ENCODE results near the gene FBXL3.

The FBXL3 gene

DNA sequence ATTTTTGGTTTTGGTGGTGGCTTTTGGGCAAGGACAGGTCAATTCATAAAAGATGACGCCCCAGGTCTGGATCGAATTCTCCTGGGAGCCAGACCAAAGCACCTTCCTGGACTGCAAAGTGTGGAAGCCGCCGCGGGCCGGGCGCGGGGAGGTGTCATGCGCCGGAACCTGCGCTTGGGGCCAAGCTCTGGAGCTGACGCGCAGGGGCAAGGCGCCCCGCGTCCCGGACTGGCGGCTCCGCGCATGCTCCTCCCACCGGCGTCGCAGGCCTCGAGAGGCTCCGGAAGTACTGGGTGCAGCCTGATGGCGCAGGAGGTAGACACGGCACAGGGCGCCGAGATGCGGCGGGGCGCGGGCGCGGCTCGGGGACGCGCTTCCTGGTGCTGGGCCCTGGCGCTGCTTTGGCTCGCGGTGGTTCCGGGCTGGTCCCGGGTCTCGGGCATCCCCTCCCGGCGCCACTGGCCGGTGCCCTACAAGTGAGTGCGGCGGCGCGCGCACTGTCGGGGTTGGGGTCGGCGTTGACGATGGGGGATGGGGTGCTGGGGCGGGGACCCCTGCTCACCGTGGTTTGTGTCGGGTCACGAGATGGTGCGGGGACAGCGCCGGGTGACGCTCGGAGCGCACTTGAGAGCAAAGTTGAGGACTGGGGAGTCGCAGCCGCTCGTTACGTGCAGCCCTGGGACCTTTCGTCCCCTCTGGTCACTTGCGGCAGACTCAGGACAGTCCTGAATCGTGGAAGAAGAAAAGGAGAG lies 35.0 kb downstream of the FBXL3 start, which contains the start of gene CLN5 (continued):
- TF ChIP-seq, protein P1, sequence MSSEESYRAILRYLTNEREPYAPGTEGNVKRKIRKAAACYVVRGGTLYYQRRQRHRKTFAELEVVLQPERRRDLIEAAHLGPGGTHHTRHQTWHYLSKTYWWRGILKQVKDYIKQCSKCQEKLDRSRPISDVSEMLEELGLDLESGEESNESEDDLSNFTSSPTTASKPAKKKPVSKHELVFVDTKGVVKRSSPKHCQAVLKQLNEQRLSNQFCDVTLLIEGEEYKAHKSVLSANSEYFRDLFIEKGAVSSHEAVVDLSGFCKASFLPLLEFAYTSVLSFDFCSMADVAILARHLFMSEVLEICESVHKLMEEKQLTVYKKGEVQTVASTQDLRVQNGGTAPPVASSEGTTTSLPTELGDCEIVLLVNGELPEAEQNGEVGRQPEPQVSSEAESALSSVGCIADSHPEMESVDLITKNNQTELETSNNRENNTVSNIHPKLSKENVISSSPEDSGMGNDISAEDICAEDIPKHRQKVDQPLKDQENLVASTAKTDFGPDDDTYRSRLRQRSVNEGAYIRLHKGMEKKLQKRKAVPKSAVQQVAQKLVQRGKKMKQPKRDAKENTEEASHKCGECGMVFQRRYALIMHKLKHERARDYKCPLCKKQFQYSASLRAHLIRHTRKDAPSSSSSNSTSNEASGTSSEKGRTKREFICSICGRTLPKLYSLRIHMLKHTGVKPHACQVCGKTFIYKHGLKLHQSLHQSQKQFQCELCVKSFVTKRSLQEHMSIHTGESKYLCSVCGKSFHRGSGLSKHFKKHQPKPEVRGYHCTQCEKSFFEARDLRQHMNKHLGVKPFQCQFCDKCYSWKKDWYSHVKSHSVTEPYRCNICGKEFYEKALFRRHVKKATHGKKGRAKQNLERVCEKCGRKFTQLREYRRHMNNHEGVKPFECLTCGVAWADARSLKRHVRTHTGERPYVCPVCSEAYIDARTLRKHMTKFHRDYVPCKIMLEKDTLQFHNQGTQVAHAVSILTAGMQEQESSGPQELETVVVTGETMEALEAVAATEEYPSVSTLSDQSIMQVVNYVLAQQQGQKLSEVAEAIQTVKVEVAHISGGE (tag by site-specific recombination; conservative IDR thresholded peaks at IDR 0.05; ENCODE audit: low read depth): peak; percentile 63
- TF ChIP-seq, protein P2, sequence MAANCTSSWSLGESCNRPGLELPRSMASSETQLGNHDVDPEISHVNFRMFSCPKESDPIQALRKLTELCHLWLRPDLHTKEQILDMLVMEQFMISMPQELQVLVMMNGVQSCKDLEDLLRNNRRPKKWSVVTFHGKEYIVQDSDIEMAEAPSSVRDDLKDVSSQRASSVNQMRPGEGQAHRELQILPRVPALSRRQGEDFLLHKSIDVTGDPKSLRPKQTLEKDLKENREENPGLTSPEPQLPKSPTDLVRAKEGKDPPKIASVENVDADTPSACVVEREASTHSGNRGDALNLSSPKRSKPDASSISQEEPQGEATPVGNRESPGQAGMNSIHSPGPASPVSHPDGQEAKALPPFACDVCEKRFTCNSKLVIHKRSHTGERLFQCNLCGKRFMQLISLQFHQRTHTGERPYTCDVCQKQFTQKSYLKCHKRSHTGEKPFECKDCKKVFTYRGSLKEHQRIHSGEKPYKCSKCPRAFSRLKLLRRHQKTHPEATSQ (tag by site-specific recombination; IDR thresholded peaks at IDR 0.05): peak; percentile 49; the same call in 1 of the 2 replicates
- TF ChIP-seq ZNF501 (tag by site-specific recombination; IDR thresholded peaks at IDR 0.05) (peak; percentile 29; the same call in 1 of the 2 replicates), SP3 (tag by site-specific recombination; IDR thresholded peaks at IDR 0.05) (peak; percentile 16; the same call in 1 of the 2 replicates), GLIS2 (tag by site-specific recombination; IDR thresholded peaks at IDR 0.05) (peak; percentile 75), ZNF707 (tag by site-specific recombination; IDR thresholded peaks at IDR 0.05) (no peak), ZFP69B (tag by site-specific recombination; IDR thresholded peaks at IDR 0.05) (0 out of 2 replicates have a peak, but pooled peaks have one; percentile 34), KLF10 (tag by site-specific recombination; IDR thresholded peaks at IDR 0.05) (0 out of 2 replicates have a peak, but pooled peaks have one; percentile 10)
- TF ChIP-seq, protein P3, sequence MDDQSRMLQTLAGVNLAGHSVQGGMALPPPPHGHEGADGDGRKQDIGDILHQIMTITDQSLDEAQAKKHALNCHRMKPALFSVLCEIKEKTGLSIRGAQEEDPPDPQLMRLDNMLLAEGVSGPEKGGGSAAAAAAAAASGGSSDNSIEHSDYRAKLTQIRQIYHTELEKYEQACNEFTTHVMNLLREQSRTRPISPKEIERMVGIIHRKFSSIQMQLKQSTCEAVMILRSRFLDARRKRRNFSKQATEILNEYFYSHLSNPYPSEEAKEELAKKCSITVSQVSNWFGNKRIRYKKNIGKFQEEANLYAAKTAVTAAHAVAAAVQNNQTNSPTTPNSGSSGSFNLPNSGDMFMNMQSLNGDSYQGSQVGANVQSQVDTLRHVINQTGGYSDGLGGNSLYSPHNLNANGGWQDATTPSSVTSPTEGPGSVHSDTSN (CRISPR knock-in tag; IDR thresholded peaks at IDR 0.05): peak; percentile 91
- TF ChIP-seq, protein P4, sequence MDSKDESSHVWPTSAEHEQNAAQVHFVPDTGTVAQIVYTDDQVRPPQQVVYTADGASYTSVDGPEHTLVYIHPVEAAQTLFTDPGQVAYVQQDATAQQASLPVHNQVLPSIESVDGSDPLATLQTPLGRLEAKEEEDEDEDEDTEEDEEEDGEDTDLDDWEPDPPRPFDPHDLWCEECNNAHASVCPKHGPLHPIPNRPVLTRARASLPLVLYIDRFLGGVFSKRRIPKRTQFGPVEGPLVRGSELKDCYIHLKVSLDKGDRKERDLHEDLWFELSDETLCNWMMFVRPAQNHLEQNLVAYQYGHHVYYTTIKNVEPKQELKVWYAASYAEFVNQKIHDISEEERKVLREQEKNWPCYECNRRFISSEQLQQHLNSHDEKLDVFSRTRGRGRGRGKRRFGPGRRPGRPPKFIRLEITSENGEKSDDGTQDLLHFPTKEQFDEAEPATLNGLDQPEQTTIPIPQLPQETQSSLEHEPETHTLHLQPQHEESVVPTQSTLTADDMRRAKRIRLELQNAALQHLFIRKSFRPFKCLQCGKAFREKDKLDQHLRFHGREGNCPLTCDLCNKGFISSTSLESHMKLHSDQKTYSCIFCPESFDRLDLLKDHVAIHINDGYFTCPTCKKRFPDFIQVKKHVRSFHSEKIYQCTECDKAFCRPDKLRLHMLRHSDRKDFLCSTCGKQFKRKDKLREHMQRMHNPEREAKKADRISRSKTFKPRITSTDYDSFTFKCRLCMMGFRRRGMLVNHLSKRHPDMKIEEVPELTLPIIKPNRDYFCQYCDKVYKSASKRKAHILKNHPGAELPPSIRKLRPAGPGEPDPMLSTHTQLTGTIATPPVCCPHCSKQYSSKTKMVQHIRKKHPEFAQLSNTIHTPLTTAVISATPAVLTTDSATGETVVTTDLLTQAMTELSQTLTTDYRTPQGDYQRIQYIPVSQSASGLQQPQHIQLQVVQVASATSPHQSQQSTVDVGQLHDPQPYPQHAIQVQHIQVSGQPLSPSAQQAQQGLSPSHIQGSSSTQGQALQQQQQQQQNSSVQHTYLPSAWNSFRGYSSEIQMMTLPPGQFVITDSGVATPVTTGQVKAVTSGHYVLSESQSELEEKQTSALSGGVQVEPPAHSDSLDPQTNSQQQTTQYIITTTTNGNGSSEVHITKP (tag by site-specific recombination; IDR thresholded peaks at IDR 0.05): peak; percentile 20; the same call in 1 of the 2 replicates

DNA sequence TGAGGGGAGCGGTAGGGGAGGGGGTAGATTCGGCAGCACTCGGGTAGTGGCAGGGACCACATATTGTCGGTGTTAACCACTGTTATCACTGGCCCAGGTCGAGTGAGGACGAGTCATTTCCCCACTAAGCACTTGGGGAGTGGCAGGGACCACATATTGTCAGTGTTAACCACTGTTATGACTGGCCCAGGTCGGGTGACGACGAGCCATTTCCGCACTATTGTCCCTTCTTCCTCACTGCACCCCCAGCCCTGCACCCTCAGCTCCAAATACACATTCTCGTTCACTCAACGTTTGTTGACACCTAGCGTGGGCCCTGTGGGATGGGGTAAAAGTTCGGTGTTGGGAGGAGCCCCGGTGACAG lies 35.5 kb downstream of the FBXL3 start:
- Histone ChIP-seq H3K4me1 (ENCODE audit: control insufficient read depth, insufficient read depth, low read length) (no peaks in the 10 kb centered on the region), H3K27ac (ENCODE audit: extremely low read depth, low read depth, low read length) (no peak overlapping the region), H3K36me3 (ENCODE audit: control insufficient read depth in 2 of 2, insufficient read depth in 1 of 2, low read length in 2 of 2) (peaks cover 0 to 15% of the 10 kb centered on the region in 2 experiments; a peak in 1 of 3 replicates), H3K4me3 (ENCODE audit: low read depth, low read length) (peak overlapping the region; percentile 85), H3K9me3 (ENCODE audit: control insufficient read depth, insufficient read depth, low read depth, low read length) (no peaks in the 10 kb centered on the region)
- ChIA-PET POLR2A (interaction anchor here (1.2 kb wide), 1 partner anchor 106 kb away, joined by 3 read pairs; no protein-coding TSS in a partner anchor), CTCF (interaction anchor here (0.7 to 3.8 kb wide), 2 partner anchors 11 to 352 kb away, joined by 3 to 30 read pairs; no protein-coding TSS in a partner anchor)
- TF ChIP-seq ZNF837 (tag by site-specific recombination; IDR thresholded peaks at IDR 0.05) (no peak), TCF7L2 (IDR thresholded peaks at IDR 0.05; ENCODE audit: borderline replicate concordance, low read depth, low read length) (no peak), ZNF473 (tag by site-specific recombination; IDR thresholded peaks at IDR 0.05) (no peak), ZNF529 (tag by site-specific recombination; IDR thresholded peaks at IDR 0.05; ENCODE audit: insufficient replicate concordance) (no peak), ZNF184 (tag by site-specific recombination; IDR thresholded peaks at IDR 0.05) (no peak), ZNF549 (tag by site-specific recombination; IDR thresholded peaks at IDR 0.05) (no peak), MZF1 (tag by site-specific recombination; IDR thresholded peaks at IDR 0.05; ENCODE audit: borderline replicate concordance) (no peak), ZNF555 (tag by site-specific recombination; conservative IDR thresholded peaks at IDR 0.05) (no peak), ZNF37A (tag by site-specific recombination; IDR thresholded peaks at IDR 0.05) (no peak), ZNF350 (tag by site-specific recombination; IDR thresholded peaks at IDR 0.05) (no peak), KLF16 (tag by site-specific recombination; IDR thresholded peaks at IDR 0.05) (no peak), ZNF324 (tag by site-specific recombination; IDR thresholded peaks at IDR 0.05) (no peak), ZNF2 (tag by site-specific recombination; IDR thresholded peaks at IDR 0.05) (no peak), ZBTB20 (tag by site-specific recombination; IDR thresholded peaks at IDR 0.05) (no peak), ZNF76 (tag by site-specific recombination; IDR thresholded peaks at IDR 0.05; ENCODE audit: borderline replicate concordance, low read depth) (no peak)
- TF ChIP-seq, protein P5, sequence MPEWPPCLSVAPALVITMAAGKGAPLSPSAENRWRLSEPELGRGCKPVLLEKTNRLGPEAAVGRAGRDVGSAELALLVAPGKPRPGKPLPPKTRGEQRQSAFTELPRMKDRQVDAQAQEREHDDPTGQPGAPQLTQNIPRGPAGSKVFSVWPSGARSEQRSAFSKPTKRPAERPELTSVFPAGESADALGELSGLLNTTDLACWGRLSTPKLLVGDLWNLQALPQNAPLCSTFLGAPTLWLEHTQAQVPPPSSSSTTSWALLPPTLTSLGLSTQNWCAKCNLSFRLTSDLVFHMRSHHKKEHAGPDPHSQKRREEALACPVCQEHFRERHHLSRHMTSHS (tag by site-specific recombination; IDR thresholded peaks at IDR 0.05): no peak

All from HEK293 (cell line).